ENCODE data around the gene TEDC1. TPM values are rescaled to one million over a fixed set of nuclear protein-coding genes. Genes with fewer than 3 reads are reported as not detected.
A peak's percentile ranks its signal among the peaks of the same experiment; 100 is the strongest.

TEDC1 gene
- total RNA-seq, 1 donor from 2014 or later: 12.7 TPM

DNA sequence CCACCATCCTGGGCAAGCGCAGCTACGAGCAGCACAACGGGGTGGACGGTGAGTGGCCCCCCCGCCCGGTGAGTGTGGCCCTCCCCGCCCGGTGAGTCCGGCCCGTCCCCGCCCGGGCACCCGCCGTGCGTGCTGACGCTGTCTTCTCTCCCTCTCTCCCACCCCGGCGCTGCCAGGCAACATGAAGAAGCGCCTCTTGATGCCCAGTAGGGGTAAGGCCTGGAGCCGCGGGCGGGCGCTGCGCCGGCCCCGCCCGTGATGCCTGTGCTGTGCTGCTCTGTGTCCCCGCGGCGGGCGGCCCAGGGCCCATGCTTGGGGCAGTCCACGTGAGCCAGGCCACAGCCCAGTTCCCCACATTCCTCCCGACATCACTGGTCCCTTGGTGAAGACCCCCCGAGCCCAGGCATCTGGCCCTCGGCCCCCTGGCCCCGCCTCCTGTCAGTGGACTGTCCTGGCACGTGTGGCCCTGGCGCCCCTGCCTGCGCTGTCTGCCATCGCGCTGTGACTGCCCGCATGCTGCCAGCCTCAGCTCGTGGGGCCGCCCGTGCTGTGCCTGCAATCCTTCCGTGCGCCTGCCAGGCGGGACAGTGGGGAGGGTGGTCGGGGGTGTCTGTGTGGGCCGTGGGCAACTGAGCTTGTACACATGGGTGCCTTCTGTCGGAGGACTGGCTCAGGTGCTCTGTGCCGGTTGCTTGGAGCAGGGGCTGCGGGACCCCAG lies 24.4 kb upstream of the TEDC1 start:
- TF ChIP-seq, protein P1, sequence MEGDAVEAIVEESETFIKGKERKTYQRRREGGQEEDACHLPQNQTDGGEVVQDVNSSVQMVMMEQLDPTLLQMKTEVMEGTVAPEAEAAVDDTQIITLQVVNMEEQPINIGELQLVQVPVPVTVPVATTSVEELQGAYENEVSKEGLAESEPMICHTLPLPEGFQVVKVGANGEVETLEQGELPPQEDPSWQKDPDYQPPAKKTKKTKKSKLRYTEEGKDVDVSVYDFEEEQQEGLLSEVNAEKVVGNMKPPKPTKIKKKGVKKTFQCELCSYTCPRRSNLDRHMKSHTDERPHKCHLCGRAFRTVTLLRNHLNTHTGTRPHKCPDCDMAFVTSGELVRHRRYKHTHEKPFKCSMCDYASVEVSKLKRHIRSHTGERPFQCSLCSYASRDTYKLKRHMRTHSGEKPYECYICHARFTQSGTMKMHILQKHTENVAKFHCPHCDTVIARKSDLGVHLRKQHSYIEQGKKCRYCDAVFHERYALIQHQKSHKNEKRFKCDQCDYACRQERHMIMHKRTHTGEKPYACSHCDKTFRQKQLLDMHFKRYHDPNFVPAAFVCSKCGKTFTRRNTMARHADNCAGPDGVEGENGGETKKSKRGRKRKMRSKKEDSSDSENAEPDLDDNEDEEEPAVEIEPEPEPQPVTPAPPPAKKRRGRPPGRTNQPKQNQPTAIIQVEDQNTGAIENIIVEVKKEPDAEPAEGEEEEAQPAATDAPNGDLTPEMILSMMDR (IDR thresholded peaks at IDR 0.05): no peak
- intact Hi-C loops (cut with DNase I): no loop called here
- DNase-seq (ENCODE audit: low spot score in 2 of 2): no peak
- no peaks in the 10 kb centered on the region for H3K9me3 ChIP-seq
- H3K27me3 ChIP-seq: no peaks in the 10 kb centered on the region
- no peak overlapping the region for H3K27ac ChIP-seq
- peaks cover 48 to 56% of the 10 kb centered on the region in 2 donors for H3K36me3 ChIP-seq
- H3K4me1 ChIP-seq: peaks cover 13 to 17% of the 10 kb centered on the region in 2 donors
- no peak overlapping the region for H3K4me3 ChIP-seq

DNA sequence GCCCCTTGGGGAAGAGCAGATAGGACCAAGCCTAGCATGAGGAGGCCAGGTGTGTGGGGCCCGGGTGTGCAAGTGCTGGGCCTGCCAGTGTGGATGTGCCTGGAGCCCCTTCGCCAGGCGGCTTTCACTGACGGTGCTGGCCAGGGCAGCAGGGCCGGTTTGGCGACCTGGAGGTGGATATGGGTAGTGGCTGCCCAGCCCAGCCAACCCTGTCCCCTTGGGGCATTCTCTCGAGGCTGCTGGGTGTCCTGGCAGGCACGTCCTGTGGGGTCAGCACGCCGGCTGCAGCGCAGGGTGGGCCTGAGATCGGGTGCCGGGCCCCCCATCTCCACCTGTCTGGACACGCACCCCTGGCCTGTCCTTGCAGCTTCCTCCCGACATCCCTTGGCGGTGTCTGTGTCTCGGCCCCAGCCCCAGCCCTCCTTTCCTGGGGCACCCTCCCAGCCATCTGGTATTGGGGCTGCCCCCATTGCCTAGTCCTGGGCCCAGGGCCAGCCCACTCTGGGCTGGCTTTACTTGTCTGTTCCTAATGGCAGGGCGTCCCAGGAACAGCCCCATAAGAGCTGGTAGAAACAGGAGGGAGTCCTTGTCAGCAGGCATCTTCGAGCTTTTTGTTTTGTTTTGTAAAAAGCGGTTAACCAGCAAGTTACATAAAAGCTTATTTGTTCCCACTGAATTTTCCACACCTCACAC lies 23.7 kb upstream of the TEDC1 start:
- Histone ChIP-seq H3K4me1 (peaks cover 16 to 24% of the 10 kb centered on the region in 2 donors), H3K36me3 (peaks cover 44 to 51% of the 10 kb centered on the region in 2 donors)

DNA sequence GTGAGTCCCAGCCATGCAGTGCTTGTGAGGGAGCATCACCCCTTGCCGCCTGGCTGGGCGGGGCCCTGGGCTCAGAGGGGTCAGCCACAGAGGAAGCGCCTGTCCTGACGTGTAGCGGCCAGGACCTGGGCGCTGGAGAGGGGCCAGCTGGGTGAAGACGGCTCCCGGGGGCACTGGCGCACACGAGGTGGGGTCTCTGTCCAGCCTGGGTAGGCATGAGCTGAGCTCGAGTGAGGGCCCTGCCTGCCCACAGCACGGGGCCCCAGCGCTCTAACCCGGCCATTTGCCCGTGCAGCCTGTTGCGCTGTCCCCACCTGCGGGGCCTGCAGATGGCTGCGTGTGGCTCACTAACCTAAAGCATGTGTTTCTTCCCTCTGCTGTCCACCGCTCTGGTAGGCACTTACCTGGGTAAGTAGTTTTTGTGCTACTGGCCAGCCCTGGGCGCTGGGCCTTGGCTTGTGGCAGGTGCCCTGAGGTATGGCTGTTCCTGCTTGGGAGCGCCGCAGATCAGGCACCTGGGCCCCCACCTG lies 23.0 kb upstream of the TEDC1 start:
- peaks cover 44 to 48% of the 10 kb centered on the region in 2 donors for H3K36me3 ChIP-seq
- TF ChIP-seq, protein P1 (IDR thresholded peaks at IDR 0.05): no peak
- no peak for DNase-seq (ENCODE audit: low spot score in 2 of 2)
- peak overlapping the region; percentile 46 to 89 for H3K27ac ChIP-seq
- intact Hi-C loops (cut with DNase I): loop anchor here (2.0 kb wide), 1 partner anchor 19 kb away; no protein-coding TSS in a partner anchor
- H3K9me3 ChIP-seq: no peaks in the 10 kb centered on the region
- no peaks in the 10 kb centered on the region for H3K27me3 ChIP-seq
- peaks cover 16 to 30% of the 10 kb centered on the region in 2 donors for H3K4me1 ChIP-seq
- H3K4me3 ChIP-seq: no peak overlapping the region

More for the DNA sequence above, 23.7 kb upstream of the TEDC1 start:
- Histone ChIP-seq H3K27ac (peak overlapping the region; percentile 46 to 89), H3K27me3 (no peaks in the 10 kb centered on the region), H3K4me3 (no peak overlapping the region), H3K9me3 (no peaks in the 10 kb centered on the region)
- TF ChIP-seq, protein P1 (IDR thresholded peaks at IDR 0.05): no peak
- no peak for DNase-seq (ENCODE audit: low spot score in 2 of 2)
- intact Hi-C loops (cut with DNase I): no loop called here

DNA sequence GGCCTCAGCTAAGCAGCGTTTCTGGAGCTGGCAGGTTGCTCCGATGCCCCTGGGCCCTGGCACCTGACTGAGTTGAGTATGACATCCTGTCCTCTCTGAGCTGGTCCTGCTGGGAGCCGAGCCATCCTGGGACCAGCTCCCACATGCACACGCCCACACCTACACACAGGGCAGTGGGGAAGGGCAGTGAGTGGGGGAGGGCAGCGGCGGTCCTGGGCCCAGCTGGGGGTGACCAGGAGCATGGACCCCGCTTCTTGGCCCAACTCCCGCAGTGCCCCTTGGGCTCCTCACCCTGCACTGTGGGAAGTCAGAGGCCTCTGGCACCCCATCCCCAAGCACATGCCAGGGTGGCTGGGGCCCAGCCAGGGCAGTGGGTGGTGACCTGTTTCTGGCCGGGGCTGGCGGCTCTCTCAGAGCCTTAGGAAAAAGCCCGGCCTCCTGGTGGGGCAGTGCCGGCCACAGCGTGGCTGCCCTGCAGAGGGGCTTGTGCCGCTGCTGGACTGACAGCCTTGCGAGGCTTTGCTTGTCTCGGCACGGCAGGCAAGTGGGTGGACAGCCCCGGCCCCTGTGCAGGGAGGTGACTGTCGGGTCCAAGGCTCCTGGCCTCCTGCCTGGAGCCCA lies 22.3 kb upstream of the TEDC1 start:
- Histone ChIP-seq H3K9me3 (no peaks in the 10 kb centered on the region), H3K4me3 (no peak overlapping the region), H3K27ac (peak overlapping the region; percentile 46 to 89), H3K36me3 (peaks cover 39 to 41% of the 10 kb centered on the region in 2 donors), H3K4me1 (peaks cover 21 to 37% of the 10 kb centered on the region in 2 donors), H3K27me3 (no peaks in the 10 kb centered on the region)
- DNase-seq (ENCODE audit: low spot score in 2 of 2): no peak
- TF ChIP-seq, protein P1 (IDR thresholded peaks at IDR 0.05): peak in 1 of 3 experiments; percentile 15
- intact Hi-C loops (cut with DNase I): loop anchor here (2.0 kb wide), 1 partner anchor 20 kb away; no protein-coding TSS in a partner anchor

Measured in ascending aorta (tissue), 2 donors.